GM21717 (cell line): Measurements from ENCODE around the gene ALDH4A1.
"Not testable (repeated sequence)": the region's sequence is repeated elsewhere in the genome, so short reads cannot be mapped to it uniquely, and the experiment has no call there.

Source experiments
- ATAC-seq: cut with Tn5 transposase; IDR thresholded peaks from one replicate; pipeline ENCODE4 v1.9.1; 2021; ENCODE audit warnings: mild to moderate bottlenecking, moderate library complexity; ENCODE audit not compliant: unreplicated experiment

ALDH4A1 gene

DNA sequence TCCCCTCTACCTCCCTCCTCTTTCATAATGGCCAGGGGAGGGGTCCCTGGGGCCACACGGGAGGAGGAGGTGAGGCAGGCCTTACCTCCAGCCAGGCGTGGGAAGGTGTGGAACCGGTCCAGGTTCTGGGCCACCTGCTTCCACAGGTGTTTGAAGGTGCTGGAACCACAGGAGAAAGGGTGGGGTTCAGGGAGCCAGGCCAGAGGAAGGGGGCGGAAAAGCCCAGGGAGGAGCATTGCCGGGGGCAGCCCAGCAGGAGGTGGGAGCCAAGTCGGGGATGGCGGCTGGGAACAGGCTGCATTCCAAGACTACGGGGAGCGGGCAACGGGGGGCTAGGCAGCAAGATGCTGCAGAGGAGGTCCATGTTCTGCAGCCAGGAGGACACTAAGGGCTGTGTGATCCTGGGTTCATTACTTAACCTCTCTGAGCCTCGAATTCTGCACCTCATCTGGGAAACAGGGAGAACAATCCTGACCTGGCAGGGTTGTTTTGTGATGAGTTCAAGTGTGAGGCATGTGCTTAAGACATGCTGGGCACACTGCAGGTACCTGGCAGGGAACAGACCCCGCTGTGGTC lies 23.1 kb downstream of the ALDH4A1 start:
- ATAC-seq: no peak

DNA sequence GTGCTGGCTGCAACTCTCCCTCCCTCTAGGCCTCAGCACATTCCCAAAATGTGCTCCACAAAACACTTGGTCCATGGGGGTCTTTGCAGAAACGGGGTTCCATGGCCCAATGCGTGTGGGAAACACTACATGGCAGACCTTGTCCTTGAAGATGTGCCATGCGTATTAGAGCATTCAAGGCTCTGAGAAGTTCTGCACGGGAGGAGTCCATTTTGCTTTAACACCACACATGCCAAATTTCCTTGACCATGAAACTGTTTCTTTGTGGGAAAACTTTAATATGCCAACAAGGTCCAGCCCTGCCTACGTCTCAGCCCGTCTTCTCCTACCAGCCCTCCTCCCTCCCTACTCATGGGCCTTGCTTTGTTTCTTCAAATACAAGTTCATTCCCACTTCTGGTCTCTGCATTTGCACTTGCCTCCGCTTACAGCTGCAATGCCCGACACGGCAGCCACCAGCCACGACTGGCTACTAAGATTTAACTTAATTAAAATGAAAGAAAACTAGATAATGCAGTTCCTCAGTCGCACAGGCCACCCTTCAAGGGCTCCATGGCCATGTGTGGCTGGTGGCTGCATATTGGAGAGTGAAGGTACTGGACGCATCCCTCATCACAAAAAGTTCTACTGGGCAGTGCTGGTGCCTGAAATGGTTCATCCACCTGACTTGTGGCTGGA lies 23.7 kb downstream of the ALDH4A1 start:
- no peak for ATAC-seq

GRCh38 chr1:18877282-18877681 lies 25.1 kb downstream of the ALDH4A1 start:
- no peak for ATAC-seq

- no peak for ATAC-seq
Measured at GRCh38 chr1:18876210-18876609, 26.1 kb downstream of the ALDH4A1 start.

DNA sequence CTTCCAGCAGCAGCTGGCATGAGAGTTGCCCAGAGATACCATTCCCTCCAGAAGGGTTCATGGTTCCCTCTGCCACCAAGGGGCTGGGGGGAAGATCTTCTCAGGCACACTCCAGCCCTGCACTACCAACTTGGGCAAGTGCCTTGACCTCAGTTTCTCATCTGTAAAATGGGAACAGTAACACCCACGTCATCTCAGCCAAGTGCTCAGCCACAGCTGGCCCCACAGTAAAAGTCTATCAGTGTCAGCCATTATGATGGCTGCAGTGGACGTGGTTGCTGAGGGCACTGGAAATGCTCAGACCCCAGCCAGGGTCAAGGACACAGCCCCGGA lies 26.6 kb downstream of the ALDH4A1 start:
- ATAC-seq: no peak

DNA sequence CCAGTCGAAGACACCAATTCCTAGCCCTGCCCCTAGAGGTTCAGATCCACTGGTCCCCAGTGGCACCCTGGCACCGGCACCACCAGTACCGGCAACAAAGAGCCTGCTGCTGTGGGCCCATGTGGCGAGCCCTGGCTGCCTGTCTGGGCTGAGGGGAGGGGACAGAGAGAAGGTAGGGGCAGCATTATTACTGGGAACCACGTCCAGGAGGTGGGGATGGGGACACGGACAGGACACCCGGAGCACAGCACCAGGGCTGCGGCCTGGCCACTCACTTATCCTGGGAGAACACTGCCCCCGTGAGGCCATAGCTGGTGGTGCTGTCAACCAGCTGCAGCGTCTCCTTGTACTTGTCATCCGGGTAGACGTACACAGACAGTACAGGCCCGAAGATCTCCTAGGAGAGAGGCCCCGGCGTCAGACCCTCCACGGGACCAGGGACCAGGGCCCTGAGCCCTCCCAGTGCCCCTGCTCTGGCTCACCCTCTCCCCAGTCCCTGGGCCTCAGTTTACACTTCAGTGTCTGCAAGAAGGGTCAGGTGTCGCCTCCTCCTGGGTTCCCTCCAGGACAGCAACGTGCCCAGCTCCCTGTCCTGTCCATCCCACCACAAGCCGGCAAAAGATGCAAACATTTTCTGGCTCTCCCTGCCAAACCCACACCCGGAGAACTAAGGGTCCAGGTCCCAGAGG lies 27.1 kb downstream of the ALDH4A1 start:
- no peak for ATAC-seq

GRCh38 chr1:18874600-18874999 lies 27.8 kb downstream of the ALDH4A1 start:
- ATAC-seq: no peak

- no peak for ATAC-seq
Measured at GRCh38 chr1:18874036-18874435, 28.3 kb downstream of the ALDH4A1 start.

GRCh38 chr1:18872071-18872611 lies 30.2 kb downstream of the ALDH4A1 start:
- no peak for ATAC-seq

GRCh38 chr1:18871401-18872070 lies 30.8 kb downstream of the ALDH4A1 start:
- ATAC-seq: no peak

DNA sequence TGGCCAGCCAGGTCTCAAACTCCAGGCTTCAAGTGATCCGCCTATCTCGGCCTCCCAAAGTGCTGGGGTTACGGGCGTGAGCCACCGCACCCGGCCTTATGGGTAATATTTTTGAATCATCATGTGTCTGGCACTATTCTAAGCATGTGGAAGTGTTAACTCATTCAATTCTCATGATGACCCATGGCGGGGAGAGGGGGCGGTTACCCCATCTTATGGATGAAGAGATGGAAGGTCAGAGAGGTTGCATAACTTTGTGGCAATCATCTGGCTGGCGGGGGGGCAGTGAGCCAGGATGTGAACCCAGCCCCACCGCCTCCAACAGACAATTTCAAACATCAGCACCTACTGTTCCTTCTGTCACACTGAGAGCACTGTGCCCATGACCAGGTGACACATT lies 31.4 kb downstream of the ALDH4A1 start:
- ATAC-seq: no peak

GRCh38 chr1:18870595-18870865 lies 31.8 kb downstream of the ALDH4A1 start:
- ATAC-seq: not testable (repeated sequence)

DNA sequence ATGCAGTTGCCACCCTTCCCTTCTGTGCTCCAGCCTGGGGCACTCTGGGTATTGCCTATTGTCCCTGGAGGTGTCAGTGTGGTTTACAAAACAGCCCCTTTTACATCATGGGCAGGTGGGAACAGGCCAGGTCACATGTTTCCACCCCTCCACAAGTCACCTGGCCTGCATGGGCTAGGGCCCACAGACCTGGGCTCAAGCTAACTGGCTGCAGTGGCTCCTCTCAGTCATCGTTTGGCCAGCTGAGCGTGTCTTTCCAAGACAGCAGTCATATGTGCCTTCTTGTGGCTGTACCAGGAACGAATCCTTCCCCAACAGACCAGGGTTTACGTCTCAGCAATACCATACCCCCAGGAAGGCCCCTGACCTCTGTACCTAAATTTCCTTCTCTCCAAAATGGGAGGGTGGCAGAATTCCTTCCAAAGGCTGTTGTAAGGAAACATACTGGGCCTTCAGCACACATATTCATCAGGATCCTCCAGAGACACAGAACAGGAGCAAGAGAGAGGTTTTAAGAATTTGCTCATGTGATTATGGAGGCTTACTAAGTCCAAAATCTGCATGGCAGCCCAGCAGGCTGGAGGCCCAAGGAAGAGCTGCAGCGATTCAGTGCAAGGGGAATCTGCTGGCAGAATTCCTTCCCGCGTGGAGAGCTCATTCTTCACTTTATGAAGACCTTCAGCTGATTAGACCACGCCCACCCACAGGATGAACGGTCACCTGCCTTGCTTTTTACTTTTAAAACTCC lies 32.3 kb downstream of the ALDH4A1 start:
- ATAC-seq: no peak

DNA sequence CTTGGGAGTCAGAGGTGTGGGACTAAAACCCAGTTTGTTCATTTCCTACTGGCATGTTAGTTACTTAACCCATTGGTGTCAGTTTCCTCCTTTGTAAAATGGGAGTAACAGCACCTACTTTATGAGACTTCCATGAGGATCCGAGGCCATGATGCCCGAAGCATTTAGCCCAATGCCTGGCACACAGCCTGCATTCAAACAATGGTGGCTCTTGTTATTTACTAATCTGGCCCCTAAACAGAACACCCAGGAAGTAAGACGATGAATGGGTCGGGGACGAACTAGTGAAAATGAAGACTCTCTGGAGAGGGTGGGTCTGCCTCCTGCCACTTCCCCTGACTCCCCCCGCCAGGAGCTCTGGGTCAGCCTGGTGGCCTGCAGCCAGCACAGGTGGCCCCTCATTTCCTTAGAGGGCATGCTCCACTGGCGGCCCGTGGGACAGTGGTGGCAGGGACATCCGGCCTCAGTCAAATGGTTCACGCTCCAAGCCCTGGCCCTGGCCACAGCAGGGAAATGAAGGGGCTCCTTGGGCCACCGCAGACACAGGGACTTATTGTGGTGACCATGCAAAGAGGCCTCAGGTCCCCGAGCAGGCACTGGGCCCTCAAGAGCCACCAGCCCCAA lies 33.4 kb downstream of the ALDH4A1 start:
- ATAC-seq: no peak

GRCh38 chr1:18868354-18868753 lies 34.0 kb downstream of the ALDH4A1 start:
- no peak for ATAC-seq

DNA sequence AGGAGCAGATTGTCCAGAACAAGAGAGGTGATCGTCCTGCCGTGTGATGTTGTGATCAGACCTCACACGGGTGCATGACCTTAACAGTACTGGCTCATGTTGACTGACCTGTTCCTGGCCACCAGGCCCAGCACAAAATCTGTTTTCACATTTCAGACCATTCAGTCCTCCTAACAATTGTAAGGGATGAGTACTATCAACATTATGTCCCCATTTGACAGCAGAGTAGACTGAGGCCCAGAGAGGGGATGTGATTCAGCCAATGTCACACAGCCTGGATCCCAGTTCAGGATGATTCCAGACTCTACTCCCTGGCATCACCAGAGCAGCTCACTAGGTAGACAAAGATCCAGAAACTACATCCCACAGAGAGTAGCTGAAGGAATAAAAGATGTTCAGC lies 35.5 kb downstream of the ALDH4A1 start:
- ATAC-seq: no peak

- no peak for ATAC-seq
Measured at GRCh38 chr1:18866314-18866713, 36.0 kb downstream of the ALDH4A1 start.

DNA sequence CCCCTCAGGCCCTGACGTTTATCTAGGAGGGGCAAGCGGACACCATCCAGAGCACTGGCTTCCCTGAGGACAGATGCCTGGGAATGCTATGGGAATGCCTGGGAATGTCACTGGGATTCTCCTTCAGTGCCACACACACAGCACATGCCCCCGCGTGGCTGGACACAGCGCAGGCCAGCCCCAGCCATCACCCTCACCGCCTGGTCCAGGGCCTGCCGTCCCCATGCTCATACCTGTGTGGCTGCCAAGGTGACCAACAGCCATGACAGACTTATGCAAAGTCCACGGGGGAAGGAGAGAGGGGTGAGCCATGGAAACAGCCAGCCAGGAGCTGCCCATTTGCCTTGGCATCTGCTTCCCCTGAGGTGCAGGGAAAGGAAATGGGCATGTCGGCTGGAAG lies 37.2 kb downstream of the ALDH4A1 start:
- no peak for ATAC-seq

DNA sequence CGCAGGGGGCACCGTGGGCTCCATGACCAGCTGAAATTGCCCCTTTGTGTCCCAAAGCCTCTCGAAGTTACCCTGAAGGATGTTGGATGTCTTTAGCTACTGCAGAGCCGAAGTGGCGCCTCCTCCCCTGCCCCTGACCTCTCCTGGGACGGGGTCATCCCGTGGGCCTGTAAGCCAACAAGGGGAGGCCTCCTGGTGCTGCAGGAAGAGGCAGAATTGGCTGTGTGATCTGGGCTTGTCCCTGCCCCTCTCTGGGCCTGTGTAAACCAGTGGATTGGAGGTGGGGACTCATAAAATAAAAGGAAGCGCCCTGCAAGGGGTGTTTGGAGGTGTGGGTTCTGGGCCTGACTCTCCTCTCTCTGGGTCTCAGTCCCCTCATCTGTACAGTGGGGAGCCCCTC lies 40.8 kb downstream of the ALDH4A1 start:
- no peak for ATAC-seq

GRCh38 chr1:18861082-18861481 lies 41.3 kb downstream of the ALDH4A1 start:
- ATAC-seq: no peak

- no peak for ATAC-seq
Measured at GRCh38 chr1:18859560-18859959, 42.8 kb downstream of the ALDH4A1 start, which contains the start of gene TAS1R2. Gene TAS1R2, minus strand, starts transcription at chr1:18859660. Its CDS starts 0 bp downstream, at chr1:18859660.
